GM19468 (cell line): ENCODE results near the gene EP400.
"Not testable (repeated sequence)": the region's sequence is repeated elsewhere in the genome, so short reads cannot be mapped to it uniquely, and the experiment has no call there.

Source experiments
- ATAC-seq: cut with Tn5 transposase; IDR thresholded peaks from one replicate; pipeline ENCODE4 v1.9.1; 2021; ENCODE audit warnings: mild to moderate bottlenecking, moderate library complexity, moderate number of reproducible peaks; ENCODE audit not compliant: unreplicated experiment; ENCODE audit errors: extremely low read depth

The EP400 gene

GRCh38 chr12:132103072-132103471, 153.3 kb downstream of the EP400 start:
- not testable (repeated sequence) for ATAC-seq

GRCh38 chr12:132103542-132104308, 154.0 kb downstream of the EP400 start:
- ATAC-seq = no peak

GRCh38 chr12:132105467-132105866, 155.7 kb downstream of the EP400 start:
- ATAC-seq = no peak

DNA sequence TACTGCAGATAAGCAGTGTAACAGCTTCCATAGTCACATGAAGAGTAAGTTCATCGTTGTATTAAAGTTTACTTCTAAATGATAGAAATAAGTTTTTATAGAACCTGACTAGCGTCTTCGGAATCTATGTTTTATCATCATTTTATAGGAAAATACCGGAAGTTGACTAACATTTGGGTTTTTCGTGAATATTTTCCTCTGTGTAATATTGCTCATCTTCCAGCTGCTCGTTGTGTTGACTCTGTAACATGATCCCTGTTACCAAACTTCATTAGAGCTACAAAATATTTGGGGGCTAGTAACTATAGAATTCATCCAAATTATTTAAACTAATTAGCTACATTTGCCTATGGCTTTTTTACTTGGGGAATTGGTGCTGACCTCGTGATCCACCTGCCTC, 157.2 kb downstream of the EP400 start:
- ATAC-seq = no peak

DNA sequence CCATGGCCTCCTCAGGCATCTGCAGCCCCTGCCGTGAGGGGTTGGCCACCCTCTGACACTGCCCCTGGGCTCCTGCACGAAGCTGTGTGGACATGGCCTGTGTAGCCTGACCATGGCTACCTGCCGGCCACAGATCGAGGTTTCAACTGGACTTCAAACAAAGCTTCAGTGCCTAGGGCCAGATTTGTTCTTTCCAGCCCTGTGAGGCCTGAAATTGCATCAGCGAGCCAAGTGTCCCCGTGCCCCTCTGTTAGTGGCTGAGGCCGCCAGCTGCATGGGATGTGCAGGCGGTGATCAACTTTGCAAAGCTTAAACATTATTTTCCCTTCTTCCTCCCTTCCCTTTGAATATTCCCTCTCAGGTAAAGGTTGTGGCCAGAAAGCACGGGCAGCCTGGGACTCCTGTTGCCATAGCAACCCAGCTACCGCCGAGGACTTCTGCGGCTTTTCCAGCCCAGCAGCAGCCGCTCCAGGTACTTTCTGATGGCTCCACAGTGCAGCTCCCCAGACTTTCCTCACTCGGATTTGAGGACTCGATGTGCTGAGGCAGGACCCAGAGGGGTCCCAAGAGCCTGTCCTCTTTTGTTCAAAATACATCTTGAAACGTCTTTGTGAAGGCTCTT, 158.6 kb downstream of the EP400 start:
- ATAC-seq = no peak

- ATAC-seq = no peak
These were observed 160.0 kb downstream of the EP400 start for GRCh38 chr12:132109741-132110140.

DNA sequence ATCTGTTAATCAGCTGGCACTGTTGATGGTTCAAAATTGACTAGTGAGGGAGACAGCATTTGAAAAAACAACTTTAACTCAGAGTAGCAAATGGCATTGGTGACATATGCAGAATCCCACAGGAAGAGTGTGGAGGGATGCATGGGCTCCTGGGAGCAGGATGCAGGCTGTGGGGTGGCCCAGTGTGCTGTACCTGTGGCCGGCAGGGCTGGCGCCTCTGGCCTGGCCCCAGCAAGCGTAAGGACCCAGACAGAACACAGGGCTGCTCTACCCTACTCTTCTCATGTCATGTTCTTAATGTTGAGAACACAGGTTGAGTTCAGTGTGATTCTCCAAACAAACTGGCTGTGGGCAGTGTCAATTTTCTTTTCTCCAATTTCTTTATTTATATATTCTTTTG, 160.9 kb downstream of the EP400 start:
- ATAC-seq = no peak

GRCh38 chr12:132111654-132112304, 162.0 kb downstream of the EP400 start:
- no peak for ATAC-seq

- ATAC-seq = no peak
These were observed 164.9 kb downstream of the EP400 start for GRCh38 chr12:132114667-132115066.

DNA sequence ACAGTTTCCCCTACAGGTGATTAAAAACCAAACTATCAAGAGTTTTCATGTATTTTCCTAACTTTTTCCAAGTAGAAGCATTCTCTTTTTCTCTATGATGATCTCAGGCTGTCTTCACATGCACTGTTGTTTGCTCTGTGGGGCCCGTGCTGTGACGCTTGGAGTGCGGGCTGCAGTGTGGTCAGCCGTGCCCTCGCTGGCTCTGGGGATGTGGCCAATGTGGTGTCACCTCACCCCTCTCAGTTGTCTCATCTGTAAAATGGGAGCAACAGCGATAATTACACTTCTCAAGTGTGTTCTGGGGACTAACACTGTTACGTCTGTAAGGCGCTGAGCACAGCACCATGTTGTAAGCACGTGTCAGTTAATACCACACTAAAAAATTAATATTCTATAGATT, 165.8 kb downstream of the EP400 start:
- ATAC-seq = no peak

GRCh38 chr12:132116709-132117557, 167.2 kb downstream of the EP400 start:
- ATAC-seq = no peak

GRCh38 chr12:132117558-132117875, 167.8 kb downstream of the EP400 start:
- no peak for ATAC-seq

DNA sequence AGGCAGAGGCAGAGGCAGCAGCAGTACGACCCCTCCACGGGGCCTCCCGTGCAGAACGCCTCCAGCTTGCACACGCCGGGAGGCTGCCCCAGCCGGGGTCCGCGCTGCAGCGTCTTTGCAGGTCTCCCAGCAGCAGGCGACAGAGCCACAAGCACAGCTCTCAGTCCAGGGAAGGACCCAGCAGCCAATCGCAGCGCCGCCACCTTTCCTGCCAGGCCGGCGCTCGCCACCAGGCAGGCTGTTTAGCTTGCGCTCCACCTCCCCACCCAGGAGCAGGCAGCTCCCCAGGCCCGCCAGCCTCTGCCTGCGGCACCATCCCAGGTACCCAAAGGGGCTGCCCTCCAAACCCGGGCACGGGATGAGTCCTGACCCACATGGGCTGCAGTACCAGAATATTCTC, 169.1 kb downstream of the EP400 start:
- no peak for ATAC-seq

DNA sequence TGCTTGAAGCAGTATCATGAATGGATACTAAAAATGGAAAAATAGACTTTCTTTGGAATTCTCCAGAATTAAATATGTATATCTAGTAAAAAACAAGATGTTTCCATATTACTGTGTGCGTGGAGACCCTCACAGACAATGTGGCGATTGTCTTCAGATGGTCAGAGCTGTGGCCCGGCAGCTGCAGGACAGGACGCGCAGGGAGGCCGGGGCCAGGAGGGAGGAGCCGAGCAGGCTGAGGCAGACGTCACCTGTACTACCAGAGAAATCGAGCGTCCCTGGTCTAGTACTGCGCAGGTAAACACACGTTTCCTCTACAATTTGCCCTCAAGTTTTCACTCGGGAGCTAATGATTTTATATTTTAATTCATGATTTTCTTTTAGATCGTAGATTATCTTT, 171.5 kb downstream of the EP400 start:
- no peak for ATAC-seq

GRCh38 chr12:132123970-132124765, 174.4 kb downstream of the EP400 start:
- no peak for ATAC-seq

GRCh38 chr12:132124766-132125425, 175.2 kb downstream of the EP400 start:
- no peak for ATAC-seq

GRCh38 chr12:132125736-132126135, 176.0 kb downstream of the EP400 start:
- no peak for ATAC-seq

GRCh38 chr12:132127041-132127440, 177.3 kb downstream of the EP400 start:
- no peak for ATAC-seq

DNA sequence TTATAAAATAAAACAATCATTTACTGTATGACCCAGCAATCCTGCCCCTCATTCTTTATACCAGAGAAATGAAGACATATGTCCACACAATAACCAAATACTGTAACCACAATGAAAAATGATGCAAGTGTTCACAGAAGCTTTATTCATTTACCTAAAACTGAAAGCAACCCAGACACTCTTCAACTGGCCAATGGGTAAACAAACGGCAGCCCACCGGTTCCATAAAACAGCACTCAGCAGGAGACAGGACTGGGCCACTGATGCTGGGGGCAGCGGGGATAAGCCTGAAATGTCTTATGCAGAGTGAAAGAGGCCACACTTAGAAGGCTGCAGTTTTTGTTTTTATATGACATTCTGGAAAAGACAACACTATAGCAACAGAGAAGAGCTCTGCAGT, 179.3 kb downstream of the EP400 start:
- ATAC-seq = no peak
